Hindlimb muscle (tissue), 1 donor: Measurements from ENCODE around the gene SEC14L6. TPM values are rescaled to one million over a fixed set of nuclear protein-coding genes. Genes with fewer than 3 reads are reported as not detected.

Experiments used
- DNase-seq: peaks from one replicate; pipeline ENCODE4 v3.0.0-alpha.2; 2013
- polyA plus RNA-seq: library from polyadenylated mRNA; unstranded; fragments of 120-200 nt; gene quantifications from one replicate; pipeline ENCODE4 v1.2.1, GENCODE V29; 2013; ENCODE audit not compliant: insufficient read length

Gene SEC14L6
- polyA plus RNA-seq, 1 donor, result 0.19 TPM

DNA sequence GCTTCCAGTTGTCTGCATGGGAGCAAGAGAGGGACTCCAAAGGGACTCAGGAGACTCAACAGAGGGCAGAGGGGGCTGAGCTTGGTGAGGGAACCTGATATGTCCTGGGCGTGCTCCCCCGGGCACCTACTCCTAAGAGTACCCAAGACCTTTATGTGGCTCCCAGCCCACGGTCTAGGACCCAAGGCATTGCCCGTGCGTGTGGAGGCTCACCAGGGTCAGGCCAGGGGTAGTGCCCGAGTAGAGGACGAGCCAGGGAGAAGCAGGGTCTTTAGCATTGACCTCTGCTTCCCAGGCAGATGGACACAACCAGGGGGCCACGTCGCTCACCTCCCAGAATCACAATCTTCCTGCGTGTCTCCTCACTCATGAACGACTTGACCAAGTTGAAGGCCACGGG, 54.4 kb downstream of the SEC14L6 start:
- DNase-seq, result no peak

DNA sequence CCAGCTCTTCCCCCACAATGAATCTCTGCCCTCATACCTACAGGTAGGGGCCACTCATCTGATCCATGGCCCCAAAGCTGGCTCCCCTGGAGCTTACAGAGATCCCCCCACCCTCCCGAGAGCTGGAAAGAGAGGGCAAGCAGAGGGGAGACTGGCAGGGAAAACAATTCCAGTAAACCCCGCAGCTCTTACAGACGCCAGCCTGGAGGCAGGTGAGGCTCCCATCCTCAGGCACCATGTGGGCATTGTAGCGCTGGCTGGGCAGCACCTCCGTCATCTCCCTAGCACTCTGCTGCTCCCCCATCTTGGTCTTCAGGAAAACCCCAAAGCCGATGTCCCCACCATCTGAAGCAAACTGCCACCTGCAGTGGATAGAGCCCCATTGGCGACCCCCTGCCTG, 55.2 kb downstream of the SEC14L6 start:
- DNase-seq, result no peak

DNA sequence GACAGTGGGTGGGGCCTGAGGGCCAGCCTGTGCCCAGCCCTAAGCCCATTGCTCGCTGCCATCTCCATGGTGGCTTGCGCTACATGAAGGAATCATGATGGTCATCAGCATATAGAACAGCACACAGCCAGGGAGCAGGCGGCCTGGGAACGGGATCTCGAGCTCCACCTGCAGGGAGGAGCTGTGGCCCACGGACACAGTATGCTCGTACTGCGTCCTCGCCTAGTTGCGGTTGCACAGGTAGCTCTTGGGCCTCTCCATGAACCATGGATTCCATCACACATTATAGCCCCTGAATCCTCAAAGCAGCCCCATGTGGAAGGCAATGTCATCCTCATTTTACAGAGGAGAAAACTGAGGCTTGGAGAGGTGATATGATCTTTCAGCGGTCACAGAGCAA, 56.1 kb downstream of the SEC14L6 start:
- no peak for DNase-seq

DNA sequence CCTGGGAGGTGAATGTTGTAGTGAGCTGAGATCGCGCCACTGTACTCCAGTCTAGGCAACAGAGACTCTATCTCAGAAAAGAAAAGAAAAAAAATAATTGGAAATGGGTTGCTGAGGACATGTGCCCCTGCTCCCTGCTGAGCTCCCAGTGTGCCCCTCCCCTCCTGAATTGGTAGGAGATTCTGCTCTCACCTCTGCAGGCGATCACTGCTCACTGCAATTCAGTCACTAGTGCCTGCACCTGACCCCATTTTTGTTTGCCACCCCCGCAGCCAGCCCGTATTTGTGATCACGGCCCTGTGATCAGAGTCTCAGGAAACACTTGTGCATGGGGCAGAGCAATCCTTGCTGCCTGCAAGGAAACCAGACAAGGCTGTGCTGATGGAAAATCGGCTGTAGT, 58.4 kb downstream of the SEC14L6 start:
- DNase-seq, result no peak

DNA sequence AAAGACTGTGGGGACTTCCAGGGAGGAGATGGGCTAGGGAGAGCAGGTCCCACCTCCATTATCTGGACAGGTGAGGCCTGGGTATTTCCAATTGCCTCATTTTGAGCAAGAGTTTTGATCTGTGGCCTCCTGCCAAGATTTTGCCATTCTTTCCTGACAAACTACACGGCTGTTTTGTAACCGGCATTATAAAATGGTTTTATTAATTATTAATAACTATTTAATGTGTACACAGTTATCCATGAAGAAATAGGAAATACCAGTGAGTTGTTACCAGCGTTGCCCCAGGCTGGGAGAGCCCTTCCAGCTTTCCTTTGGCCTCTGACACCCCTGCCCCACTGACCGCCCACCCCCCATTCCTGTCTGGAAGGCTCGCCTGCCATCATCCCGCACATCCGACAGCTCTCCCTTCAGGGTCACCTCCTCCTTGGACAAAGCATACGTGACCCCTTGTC, 59.9 kb downstream of the SEC14L6 start:
- DNase-seq, result no peak

DNA sequence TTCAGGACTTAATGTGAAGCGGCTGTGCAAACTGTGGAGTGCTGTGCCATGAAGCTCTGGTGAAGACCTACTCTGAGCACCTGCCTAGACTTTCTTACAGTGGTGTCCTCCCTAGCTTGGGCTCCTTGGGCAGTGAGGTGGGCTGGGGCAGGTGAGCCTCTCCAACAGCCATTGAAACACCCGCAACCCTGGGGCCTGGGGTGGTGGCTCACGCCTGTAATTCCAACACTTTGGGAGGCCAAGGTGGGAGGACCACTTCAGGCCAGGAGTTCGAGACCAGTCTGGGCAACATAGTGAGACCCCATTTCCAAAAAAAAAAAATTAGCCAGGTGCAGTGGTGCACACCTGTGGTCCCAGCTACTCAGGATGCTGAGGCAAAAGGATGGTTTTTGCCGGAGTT, 60.4 kb downstream of the SEC14L6 start:
- DNase-seq, result no peak

DNA sequence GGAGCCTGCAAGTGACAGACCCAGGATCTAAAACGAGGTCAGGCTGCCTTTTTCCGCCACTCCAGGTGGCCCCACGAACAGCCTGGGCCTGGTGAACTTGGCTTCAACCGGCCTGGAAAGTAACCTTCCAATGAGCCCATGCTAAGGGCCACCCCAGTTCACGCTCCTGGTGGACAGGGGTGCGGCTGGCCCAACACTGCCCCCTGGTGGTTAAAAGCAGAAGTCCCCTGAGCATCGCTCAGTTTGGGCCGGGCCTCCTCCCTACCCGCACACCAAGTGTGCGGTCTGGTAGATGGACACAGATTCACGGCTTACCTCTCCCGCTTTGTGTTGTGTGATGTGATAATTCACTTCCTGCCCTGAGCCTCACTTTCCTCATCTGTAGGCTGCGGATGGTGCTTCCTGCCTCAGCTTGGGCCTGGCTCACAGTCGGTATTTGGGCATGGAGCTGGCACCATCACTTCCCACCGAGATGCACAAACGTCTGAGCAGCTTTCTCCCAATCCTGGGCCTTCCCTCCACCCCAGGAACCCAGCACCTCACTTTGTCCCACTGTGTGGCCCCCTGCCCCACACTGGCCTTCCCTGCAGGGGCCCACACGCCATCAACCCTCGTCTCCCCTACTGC, 61.1 kb downstream of the SEC14L6 start:
- DNase-seq, result peak; percentile 27

DNA sequence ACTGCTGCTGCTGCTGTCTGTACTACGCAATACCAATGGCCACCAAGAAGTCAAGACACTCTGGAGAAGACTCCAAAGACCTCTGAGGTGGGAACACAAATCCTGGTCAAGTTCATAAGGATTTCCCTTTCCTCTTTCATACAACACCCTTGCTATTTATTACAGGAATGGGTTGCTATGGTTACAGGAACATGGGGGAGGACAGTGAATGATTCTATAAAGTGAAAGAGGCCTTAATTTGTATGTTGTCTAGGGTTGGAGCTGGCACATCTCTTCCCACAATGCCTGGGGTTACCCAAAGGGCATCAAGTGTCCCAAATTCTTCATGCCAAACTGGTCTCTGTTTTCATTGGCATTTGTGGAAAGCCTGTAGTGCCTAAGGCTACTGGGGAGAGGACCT, 63.4 kb downstream of the SEC14L6 start:
- DNase-seq, result no peak

DNA sequence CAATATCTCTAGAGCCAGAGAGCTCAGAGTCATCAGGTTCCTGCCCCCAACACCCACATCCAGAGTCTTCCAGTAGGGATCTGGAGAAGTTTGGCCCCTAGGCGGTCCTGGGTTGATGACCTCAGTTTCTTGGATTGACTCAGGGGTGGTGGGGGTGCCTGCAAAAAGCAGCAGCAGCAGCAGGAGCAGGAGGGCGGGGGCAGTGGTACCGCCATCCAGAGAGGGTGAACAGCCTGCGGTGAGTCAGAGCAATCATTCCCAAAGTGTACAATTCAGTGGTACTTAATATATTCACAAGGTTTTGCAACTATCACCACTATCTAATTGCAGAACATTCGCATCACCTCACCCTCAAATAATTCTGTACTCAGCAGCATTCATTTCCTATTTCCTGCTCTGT, 64.8 kb downstream of the SEC14L6 start:
- DNase-seq, result no peak

DNA sequence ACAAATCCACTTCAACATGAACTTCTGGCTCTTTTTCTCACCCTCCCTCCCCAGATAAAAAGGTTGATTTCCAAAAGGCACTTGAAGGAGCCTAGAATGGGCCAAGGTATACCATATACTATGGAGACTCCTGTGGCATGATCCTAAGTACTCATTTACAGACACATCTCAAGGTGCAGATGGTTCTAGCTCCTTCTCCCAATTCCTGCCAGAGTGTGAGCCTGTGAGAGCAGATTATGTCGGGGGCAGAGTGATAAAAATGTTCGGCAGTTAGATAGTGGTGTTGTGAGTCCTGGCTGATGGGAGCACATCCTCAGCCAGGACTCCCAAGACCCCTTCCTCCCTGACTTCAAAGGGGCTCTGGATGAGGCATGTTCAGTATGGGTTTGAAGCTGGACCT, 66.6 kb downstream of the SEC14L6 start:
- no peak for DNase-seq

DNA sequence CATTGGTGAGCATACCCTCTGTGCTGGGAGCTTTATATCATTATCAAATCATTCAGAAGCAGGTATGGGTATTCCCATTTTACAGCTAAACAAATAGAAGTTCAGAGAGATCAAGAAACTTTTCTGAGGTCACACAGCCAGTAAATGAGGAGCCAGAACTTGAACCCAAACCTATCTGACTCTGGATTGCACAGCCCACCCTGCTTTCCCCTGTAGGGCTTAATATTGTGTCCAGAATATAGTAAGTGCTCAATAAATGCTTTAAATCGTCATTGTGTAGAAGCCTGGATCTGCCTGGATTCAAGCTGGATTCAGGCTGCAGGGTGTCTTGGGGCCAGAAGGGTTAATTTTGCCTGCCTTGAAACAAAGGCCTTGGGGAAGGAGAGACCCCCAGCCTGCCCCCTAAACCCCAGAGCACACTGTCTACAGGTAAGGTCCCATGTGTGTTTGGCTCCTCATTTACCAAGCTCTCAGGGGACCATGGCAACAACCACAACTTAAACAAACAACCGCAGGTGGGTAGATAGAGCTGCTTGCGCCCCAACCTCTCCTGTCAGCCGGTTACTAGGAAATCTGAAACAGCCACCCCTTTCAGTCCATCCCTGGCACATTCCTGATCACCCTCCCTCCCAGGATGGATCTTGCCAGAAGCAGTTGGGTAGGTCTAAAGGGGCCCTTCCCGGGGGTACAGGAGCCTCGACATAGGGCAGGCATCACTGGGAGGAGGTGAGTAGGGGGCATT, 71.7 kb downstream of the SEC14L6 start:
- no peak for DNase-seq

DNA sequence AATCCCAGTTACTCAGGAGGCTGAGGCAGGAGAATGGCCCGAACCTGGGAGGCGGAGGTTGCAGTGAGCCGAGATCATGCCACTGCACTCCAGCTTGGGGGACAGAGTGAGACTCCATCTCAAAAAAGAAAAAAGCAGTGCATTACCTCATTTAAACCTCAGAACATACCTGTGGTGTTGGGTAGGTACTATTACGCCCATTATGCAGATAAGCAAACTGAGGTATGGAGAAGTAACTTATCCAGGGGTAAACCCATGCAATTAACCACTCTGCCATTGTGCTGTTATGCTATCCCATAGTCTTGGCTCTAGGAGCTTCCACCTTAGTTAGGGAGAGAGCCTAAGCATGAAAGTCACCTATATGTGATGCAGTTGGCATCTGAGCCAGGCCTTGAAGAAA, 72.4 kb downstream of the SEC14L6 start:
- DNase-seq, result no peak

DNA sequence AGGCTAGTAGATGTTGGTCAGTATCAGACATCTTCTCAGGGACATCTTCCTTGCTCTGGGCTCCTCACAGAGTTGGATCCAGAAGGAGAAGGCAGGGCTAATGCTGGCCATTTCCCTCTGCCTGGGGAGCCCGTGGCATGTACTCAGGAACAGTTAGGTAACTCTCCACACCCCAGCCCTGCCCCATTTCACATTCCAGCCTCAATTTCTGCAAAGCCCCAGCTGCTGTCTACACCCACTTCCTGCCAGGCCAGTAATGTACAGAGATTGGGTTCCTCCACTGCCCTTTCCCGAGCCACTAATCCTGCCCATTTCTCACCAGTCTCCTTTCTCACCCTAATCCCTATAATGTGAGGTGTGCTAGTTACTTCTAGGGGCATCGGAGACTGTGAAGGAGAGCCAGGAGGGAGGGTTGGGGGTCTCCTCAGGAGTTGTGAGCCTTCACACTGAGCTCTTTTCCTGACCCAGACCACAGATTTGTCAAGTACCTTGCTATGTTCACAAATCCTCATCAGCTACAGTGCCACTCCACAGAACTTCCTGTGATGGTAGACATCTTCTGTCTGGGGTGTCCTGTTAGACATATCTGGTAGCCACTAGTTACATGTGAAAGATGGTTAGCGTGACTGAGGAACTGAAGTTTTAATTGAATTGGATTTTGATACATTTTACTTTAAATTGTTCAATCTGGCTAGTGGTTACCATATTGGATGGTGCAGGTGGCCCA, 73.4 kb downstream of the SEC14L6 start:
- DNase-seq, result no peak

Other genes starting within 250 kb of the SEC14L6 start
- gene TBC1D10A, start 219.8 kb downstream of the SEC14L6 start, polyA plus RNA-seq, result 8.1 TPM
- gene SF3A1, start 189.8 kb downstream of the SEC14L6 start, polyA plus RNA-seq, result 100 TPM
- gene CCDC157, start 189.7 kb downstream of the SEC14L6 start, polyA plus RNA-seq, result 1.7 TPM
- gene RNF215, start 159.3 kb downstream of the SEC14L6 start, polyA plus RNA-seq, result 11.5 TPM
- gene SEC14L2, start 149.7 kb downstream of the SEC14L6 start, polyA plus RNA-seq, result 2.0 TPM
- gene MTFP1, start 121.0 kb downstream of the SEC14L6 start, polyA plus RNA-seq, result 6.9 TPM
- gene SEC14L3, start 74.7 kb downstream of the SEC14L6 start, polyA plus RNA-seq, result not detected
- 0.45 TPM for gene SEC14L4, start 41.0 kb downstream of the SEC14L6 start, polyA plus RNA-seq
- gene GAL3ST1, start 27.9 kb upstream of the SEC14L6 start, polyA plus RNA-seq, result 6.5 TPM
- 51.6 TPM for gene PES1, start 45.2 kb upstream of the SEC14L6 start, polyA plus RNA-seq
- 7.0 TPM for gene TCN2, start 60.4 kb upstream of the SEC14L6 start, polyA plus RNA-seq
- 3.1 TPM for gene SLC35E4, start 89.0 kb upstream of the SEC14L6 start, polyA plus RNA-seq
- gene DUSP18, start 121.1 kb upstream of the SEC14L6 start, polyA plus RNA-seq, result 4.3 TPM
- gene OSBP2, start 148.1 kb upstream of the SEC14L6 start, polyA plus RNA-seq, result 4.4 TPM